Mononuclear cell (primary cell): ENCODE measurements around the gene CASZ1. TPM values are rescaled to one million over a fixed set of nuclear protein-coding genes. Genes with fewer than 3 reads are reported as not detected.

Source experiments
- H3K27me3 ChIP-seq: 2 replicates; pipeline ENCODE4 v1.6.0; 2011; ENCODE audit warnings: low read length, control low read depth; ENCODE audit not compliant: insufficient read depth
- H3K4me1 ChIP-seq: 2 replicates; pipeline ENCODE4 v1.5.1; 2011; ENCODE audit warnings: mild to moderate bottlenecking, low read length, control low read depth; ENCODE audit not compliant: insufficient read depth
- H3K4me3 ChIP-seq: 2 replicates; pipeline ENCODE4 v1.5.1; 2011; ENCODE audit warnings: mild to moderate bottlenecking, low read length, moderate library complexity
- H3K9me3 ChIP-seq: 2 replicates; pipeline ENCODE4 v1.5.1; 2011; ENCODE audit warnings: low read depth, mild to moderate bottlenecking, control low read depth, low read length
- total RNA-seq: library from RNA; depleted of rRNA; stranded (reverse); fragments of >200 nt; gene quantifications from one replicate; pipeline ENCODE4 v1.2.3, GENCODE V29; 2012

CASZ1 gene
- total RNA-seq, 1 donor = 18.8 TPM

GRCh38 chr1:10649517-10650201 is 146.8 kb downstream of the CASZ1 start:
- Histone ChIP-seq H3K27me3 (no peaks in the 10 kb centered on the region), H3K4me3 (no peak overlapping the region), H3K4me1 (no peaks in the 10 kb centered on the region), H3K9me3 (no peaks in the 10 kb centered on the region)

DNA sequence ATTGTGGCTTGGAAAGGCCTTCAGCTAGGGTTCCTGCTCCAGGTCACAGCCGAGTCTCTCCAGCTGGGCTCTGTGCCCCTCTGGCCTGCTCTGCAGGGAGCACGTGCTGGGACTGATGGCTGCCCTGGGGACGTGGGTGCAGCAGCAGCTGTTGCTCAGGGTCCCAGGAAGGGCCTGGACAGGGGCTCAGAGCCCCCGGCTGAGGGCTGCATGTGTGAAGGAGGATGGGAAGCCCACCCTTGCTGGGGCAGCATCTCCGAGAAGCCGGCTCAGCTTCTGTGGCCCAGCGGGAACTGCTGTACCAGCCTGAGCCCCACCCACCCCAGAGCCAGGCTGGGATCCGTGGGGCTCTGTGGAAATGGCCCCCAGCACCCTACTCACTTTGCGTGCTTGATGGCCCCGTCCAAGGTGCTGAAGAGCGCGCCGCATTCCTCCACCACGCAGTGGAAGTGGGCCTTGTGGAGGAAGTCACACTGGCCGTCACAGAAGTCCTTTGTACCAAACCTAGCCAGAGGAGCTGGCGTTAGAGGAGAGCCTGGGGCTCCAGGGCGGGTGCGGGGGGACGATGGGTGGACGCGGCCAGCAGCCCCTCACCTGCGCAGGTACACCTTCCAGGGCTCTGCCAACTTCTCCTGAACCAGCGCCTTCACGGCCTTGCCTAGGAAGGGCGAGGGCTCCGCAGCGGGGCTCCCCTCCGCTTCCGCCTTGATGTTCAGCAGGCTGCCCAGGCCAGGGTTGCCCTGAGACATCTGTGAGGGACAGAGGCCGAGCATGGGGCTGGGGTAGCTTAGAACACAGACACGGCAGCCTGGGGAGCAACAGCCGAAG is 147.5 kb downstream of the CASZ1 start:
- Histone ChIP-seq H3K27me3 (no peaks in the 10 kb centered on the region), H3K4me1 (no peaks in the 10 kb centered on the region), H3K4me3 (no peak overlapping the region), H3K9me3 (no peaks in the 10 kb centered on the region)

DNA sequence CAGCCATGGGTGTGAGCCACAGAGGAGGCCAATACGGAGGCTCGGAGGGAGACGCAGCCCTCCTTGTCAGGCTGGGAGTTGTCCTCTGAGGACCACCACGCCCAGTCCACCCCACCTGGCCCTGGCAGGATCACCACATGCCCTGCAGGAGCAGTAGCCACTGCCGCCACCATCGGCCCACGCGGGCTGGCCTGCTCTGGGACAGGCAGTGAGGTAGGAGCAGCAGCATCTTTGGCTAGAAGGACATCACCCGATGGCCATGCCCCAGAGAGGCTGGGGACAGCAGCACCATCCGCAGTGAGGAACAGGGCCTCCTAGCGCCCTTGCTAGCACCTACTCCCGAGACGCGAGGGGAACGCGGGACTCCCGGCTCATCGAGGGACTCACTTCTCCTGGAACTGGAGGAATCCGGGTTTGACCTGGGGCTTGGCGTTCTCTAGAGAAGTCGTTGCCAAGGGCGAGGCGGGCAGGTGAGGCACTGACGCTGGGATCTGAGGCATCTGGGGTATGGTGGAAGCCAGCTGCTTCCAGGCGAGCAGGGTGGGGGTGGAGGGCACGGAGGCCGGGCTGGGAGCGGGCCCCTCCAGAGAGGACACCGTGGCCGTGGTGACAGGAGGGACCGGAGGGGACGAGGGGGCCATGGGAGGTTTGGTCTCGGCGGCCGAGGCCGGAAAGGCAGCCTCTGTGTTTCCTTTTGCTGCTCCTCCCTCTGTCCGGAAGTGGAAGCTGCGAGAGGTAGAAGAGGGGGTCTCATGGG is 148.9 kb downstream of the CASZ1 start:
- H3K27me3 ChIP-seq = no peaks in the 10 kb centered on the region
- no peaks in the 10 kb centered on the region for H3K9me3 ChIP-seq
- H3K4me1 ChIP-seq = no peaks in the 10 kb centered on the region
- no peak overlapping the region for H3K4me3 ChIP-seq

DNA sequence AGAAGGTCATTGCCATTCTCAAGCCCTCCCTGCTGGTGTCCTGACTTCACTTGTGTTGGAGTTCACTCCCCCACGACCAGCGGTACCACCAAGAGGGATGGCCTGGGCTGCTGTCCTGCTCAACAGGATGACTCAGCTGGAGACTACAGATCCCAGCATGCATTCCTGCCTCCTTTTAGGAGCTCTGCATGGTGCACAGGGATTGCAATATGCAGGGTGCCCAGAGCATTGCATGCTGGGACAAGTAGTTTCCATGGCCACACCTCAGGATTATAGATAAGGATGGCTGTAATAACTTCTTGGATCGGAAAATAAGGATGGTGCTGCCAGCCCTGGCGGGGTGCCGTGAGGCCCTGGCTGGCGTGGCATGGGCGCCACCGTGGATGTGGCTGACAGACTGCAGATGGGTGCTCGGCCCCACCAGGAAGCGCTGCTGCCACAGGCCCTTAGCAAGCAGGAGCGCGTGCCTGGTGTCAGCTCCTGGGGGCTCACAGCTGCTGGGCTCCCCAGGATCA is 150.0 kb downstream of the CASZ1 start:
- Histone ChIP-seq H3K27me3 (no peaks in the 10 kb centered on the region), H3K9me3 (no peaks in the 10 kb centered on the region), H3K4me3 (no peak overlapping the region), H3K4me1 (no peaks in the 10 kb centered on the region)

DNA sequence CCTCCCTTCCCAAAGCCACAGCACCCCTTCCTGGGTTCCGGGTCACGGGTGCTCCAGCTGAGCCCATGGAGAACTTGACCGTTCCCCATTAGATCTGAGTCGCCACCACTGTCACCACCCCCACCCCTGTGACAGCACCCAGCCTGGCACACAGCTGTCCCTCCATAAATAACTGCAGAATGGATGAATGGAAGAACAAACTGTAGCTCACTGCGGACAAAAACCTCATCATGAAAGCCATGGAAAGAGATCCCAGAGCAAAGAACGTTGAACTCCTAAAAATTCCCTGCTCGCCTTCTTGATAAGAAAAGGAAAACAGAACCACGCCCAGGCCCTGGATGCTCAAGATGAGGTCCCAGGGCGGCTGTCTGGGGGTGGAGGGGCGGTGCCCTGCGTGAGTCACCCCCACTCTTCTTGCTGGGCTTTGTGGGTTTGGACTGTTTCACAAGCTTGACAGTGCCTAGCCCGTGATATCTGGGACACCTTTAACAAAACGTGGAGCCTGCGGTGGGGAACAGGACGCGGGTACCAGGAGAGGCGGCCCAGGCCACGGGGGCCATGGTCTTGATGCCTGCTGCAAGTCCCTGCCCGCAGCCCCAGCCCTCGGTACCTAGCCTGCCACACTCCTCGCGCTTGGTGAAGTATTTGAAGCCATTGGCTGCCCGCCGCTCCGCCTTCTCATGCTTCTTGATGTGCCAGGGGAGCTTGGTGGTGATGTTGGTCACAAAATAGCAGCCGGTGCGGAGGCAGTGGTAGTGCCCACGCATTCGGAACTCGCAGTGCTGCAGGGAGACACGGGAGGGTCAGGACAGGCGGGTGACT is 151.9 kb downstream of the CASZ1 start:
- Histone ChIP-seq H3K9me3 (no peaks in the 10 kb centered on the region), H3K27me3 (no peaks in the 10 kb centered on the region), H3K4me3 (no peak overlapping the region), H3K4me1 (no peaks in the 10 kb centered on the region)

- Histone ChIP-seq H3K4me3 (no peak overlapping the region), H3K9me3 (no peaks in the 10 kb centered on the region), H3K4me1 (no peaks in the 10 kb centered on the region), H3K27me3 (no peaks in the 10 kb centered on the region)
Observed at GRCh38 chr1:10643607-10644306, 152.7 kb downstream of the CASZ1 start.

- Histone ChIP-seq H3K4me3 (no peak overlapping the region), H3K4me1 (peaks cover 5% of the 10 kb centered on the region), H3K9me3 (no peaks in the 10 kb centered on the region), H3K27me3 (peaks cover 2% of the 10 kb centered on the region)
Observed at GRCh38 chr1:10642403-10643080, 153.9 kb downstream of the CASZ1 start.

- peaks cover 5% of the 10 kb centered on the region for H3K4me1 ChIP-seq
- no peaks in the 10 kb centered on the region for H3K9me3 ChIP-seq
- no peak overlapping the region for H3K4me3 ChIP-seq
- peaks cover 5% of the 10 kb centered on the region for H3K27me3 ChIP-seq
Observed at GRCh38 chr1:10641976-10642375, 154.5 kb downstream of the CASZ1 start.

DNA sequence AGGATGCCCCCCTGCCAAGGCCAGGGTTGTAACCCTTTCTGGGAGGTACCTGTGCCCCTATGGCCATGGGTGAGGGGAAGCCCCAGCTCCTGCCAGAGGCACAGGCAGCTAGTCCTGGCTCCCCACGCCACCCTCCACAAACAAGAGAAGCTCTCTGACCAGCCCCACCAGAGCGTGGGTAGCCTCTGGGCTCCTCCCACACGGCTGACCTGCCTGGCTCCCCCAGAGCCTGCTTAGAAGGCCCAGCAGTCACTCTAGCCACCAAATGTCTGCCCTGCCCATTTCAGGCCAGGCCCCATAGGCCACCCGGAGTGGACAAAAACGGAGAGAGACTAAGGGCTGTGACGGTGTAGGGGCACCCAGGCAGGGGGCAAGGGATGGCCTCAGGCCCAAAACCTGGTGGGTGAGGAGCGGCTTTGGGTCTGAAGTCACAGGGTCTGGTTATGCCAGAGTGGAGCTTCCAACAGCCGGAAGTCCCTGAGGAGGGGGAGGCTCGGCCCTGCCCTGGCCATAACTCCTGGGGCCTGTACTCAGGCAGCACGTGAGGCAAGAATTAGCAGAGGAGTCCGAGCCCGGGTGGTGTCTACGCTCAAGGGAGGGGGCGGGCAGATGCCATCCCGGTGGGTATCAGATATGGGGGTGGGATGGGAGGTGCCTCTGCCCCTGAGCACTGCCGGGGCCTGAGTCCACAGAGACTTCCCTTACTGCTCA is 155.4 kb downstream of the CASZ1 start:
- Histone ChIP-seq H3K9me3 (no peaks in the 10 kb centered on the region), H3K4me1 (peaks cover 5% of the 10 kb centered on the region), H3K4me3 (no peak overlapping the region), H3K27me3 (peaks cover 5% of the 10 kb centered on the region)

DNA sequence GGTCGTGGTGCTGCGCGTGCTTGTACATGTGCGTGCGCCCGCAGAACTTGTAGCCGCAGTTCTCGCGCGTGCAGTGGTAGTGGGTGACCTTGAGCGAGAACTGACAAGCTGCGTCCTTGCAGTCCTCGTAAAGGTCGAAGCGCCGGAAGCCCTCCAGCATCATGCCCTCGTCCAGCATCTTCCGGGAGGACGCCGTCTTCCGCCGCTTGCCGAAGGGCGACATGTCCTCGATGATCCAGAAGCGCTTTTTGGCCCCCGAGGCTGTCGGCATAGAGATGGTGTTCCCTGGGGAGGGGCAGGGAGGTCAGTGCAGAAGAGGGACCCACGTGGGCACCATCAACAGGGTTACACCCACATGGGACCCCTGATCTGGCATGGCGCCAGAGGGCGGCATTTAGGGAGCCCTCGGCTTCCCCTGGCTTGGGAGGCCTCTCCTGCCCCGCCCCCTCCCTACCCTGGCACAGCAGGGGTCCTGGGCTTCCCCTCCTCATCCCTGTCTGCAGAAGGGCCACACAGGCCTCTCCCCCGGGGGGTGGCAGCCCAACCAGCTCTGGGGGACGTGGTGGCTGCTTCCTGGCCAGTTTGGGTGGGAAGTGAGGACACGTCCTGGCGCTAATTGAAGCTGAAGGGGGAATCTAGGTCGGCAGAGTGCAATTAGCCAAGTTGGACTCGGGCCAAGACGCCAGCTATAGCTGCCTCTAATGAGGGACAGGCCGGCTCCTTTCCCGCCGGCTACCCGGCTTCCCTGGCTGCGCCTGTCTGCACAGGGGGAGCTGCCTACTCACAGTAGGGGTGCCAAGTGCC is 156.5 kb downstream of the CASZ1 start:
- Histone ChIP-seq H3K9me3 (no peaks in the 10 kb centered on the region), H3K27me3 (peaks cover 5% of the 10 kb centered on the region), H3K4me1 (peaks cover 5% of the 10 kb centered on the region), H3K4me3 (no peak overlapping the region)

DNA sequence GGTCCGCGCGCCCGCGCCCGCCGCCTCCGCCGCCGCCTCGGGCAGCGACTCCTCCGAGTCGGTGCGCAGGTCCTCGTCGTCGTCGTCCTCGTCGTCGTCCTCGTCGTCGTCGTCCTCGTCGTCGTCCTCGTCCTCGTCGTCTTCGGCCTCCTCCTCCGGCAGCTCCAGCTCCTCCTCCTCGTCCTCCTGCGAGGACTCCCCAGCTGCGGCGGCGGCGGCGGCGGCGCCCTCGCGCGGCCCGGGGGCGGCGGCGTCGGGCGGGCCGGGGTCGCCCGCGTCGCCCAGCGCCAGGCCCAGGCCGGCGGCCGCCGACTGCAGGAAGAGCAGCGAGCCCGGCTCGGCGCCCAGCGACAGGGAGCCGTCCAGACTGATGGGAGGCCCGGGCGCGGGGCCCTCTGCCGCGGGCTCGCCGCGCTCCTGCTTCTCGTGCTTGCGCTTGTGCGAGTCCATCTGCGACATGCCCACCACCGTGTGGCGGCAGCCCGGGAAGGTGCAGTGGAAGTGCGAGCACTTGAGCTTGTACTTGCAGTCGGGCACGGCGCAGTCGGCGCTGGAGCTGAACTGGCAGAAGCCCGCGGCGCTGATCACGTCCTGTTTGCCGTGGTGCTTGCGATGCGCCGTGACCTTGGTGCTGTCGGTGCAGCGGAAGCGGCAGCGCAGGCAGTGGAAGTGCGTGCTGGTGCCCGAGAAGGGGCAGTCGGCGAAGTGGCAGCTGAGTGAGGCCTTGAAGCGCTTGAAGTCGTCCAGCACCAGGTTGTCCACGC is 157.3 kb downstream of the CASZ1 start:
- H3K4me1 ChIP-seq = peaks cover 5% of the 10 kb centered on the region
- no peak overlapping the region for H3K4me3 ChIP-seq
- no peaks in the 10 kb centered on the region for H3K9me3 ChIP-seq
- H3K27me3 ChIP-seq = peaks cover 5% of the 10 kb centered on the region

DNA sequence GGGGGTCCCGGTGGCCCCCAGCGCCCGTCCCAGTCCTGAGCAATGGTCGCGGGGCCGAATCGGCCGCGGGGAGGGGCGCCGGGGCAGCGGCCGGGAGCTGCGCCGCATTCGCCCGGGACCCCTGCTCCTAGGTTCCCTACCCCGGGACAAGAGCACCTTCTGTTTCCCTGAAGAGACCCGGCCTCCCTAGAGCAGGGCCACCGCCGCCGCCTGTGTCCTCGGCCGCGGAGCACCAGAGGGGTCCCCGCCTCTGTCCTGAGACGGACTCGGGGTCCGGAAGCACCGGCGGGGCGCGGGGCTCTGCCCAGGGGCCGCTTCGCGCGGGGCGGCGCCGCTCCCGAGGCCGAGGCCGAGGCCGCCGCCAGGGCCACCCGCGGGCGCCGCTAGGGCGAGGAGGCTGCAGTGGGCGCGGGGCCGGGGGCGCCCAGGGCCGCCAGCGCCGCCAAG is 157.9 kb downstream of the CASZ1 start:
- Histone ChIP-seq H3K4me1 (peaks cover 5% of the 10 kb centered on the region), H3K9me3 (no peaks in the 10 kb centered on the region), H3K27me3 (peaks cover 5% of the 10 kb centered on the region), H3K4me3 (no peak overlapping the region)
